T-helper 1 cell treated with Interleukin-12 subunit alpha and Interleukin-12 subunit beta and Interleukin-4 antibody, amounts not matched to agents 30 ng/mL and 1 ng/mL, for 36 hours (primary cell): ENCODE measurements around the gene GAN. TPM values are rescaled to one million over a fixed set of nuclear protein-coding genes. Genes with fewer than 3 reads are reported as not detected.
"Not testable (repeated sequence)": the region's sequence is repeated elsewhere in the genome, so short reads cannot be mapped to it uniquely, and the experiment has no call there.

Experiments used
- intact Hi-C: fragments of 100-400 bp; cut with micrococcal nuclease; formaldehyde crosslinking; loops from one replicate; pipeline ENCODE4 v1.15.1; 2024
- total RNA-seq: library from RNA; stranded (reverse); gene quantifications from 2 replicates; pipeline ENCODE4 v1.2.3, GENCODE V29; 2022

GAN gene
- total RNA-seq, 1 donor from 2014 or later = 8.7 TPM

GRCh38 chr16:81307770-81308169 is 7.0 kb upstream of the GAN start:
- intact Hi-C loops = no loop called here

DNA sequence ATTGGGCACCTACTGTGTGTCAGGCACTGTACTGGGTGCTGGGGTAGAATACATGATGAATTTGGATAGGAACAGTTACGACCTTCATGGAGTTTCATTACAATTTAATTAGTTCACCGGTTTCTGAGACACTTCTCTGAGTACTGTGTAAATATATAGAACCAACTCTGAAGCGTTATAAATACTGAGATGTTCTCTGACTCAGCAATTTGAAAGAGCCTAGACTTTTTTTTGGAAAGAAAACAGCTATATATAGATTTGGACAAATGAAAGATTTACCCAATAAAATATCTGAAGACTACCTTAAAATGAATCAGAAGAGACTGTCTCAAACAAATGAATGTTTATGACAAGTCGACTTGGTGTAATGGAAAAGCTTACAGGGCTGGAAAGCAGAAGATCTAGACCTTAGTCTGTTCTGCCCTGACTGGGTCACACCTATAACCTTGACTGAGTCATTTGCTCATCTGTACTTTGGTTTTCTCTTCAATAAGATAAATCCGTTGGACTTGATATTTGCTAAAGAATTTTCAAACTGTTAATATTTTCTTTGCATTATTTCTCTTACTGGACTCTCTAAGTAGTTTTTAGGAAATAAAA is 4.6 kb upstream of the GAN start:
- intact Hi-C loops = loop anchor here (10.0 kb wide), 3 partner anchors 705 to 1345 kb away; partner anchors contain the start of gene SDR42E1

GRCh38 chr16:81311762-81312161 is 3.0 kb upstream of the GAN start:
- intact Hi-C loops = loop anchor here (10.0 kb wide), 3 partner anchors 703 to 1343 kb away; partner anchors contain the start of gene SDR42E1

GRCh38 chr16:81313701-81314602 is 810 bp upstream of the GAN start:
- intact Hi-C loops = loop anchor here (1.0 to 10.0 kb wide), 17 partner anchors 53 to 1341 kb away; partner anchors contain the start of genes ATMIN, C16orf46, CENPN and GCSH

DNA sequence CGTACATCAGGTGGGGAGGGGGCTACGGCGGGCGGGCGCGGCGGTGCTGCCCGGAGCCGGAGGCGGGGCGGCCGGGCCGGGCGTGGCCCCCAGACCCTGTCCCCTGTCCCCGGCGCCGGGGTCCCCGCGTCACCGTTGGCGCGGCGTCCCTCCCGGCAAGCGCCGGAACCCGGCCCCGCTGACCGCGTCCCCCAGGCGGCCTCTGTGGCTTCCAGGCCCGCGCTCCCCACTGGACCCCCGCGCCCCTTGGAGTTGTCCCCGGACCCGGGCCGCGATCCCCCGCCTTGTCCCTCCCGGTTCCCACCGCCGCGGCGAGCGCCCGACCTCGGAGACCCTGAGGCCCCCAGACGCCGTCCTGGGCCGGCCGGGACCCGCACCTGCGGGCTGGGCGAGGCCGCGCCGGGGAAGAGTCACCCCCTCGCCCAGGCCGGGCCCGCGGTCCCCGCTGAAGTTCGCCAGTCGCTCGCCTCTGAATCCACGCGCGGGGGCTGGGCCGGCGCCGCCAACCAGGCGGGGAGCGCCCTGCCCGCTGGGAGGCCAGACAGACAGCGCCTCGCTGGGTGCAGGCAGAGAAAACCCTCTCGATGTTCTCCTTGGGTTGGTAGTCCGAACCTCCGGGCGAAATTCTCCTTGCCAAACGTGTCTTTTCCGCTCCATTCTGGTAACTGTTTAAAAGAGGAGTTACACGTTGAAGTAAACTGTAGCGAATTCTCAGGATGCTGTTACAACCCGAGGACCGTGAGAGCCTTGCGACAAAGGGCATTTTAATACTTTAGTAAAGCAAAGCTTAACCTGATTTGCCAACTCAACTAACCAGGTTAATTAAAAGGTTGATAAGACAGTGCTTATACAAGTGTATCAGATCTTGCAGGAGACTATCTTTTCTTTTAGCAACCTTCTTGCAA is 761 bp downstream of the GAN start:
- intact Hi-C loops = loop anchor here (1.0 to 10.0 kb wide), 8 partner anchors 111 to 1339 kb away; partner anchors contain the start of gene SDR42E1

- intact Hi-C loops = loop anchor here (10.0 kb wide), 3 partner anchors 699 to 1339 kb away; partner anchors contain the start of gene SDR42E1
These were observed 1.4 kb downstream of the GAN start for GRCh38 chr16:81316176-81316496.

GRCh38 chr16:81318711-81319110 is 3.9 kb downstream of the GAN start:
- intact Hi-C loops = loop anchor here (10.0 kb wide), 3 partner anchors 696 to 1336 kb away; partner anchors contain the start of gene SDR42E1

GRCh38 chr16:81319221-81319912 is 4.6 kb downstream of the GAN start:
- intact Hi-C loops = loop anchor here (10.0 kb wide), 3 partner anchors 695 to 1335 kb away; partner anchors contain the start of gene SDR42E1

DNA sequence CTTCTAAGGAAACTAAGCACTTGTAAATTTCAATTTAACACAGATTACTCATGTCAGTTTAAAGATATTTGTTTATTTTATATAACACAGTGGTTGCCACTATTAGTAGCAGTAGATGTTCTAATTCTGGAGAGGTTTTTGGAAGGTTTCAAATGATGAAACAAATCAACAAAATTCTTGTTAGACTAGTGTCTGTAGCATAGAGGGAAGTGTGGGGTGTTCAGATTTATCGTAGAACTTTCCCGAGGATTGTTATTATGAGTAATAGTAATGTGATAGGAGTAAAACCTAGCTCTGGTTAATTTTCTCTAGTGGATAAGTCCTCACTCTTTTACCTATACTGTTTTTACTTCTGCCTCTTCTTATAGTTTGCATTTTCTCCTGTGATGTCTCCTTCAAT is 6.3 kb downstream of the GAN start:
- intact Hi-C loops = no loop called here

DNA sequence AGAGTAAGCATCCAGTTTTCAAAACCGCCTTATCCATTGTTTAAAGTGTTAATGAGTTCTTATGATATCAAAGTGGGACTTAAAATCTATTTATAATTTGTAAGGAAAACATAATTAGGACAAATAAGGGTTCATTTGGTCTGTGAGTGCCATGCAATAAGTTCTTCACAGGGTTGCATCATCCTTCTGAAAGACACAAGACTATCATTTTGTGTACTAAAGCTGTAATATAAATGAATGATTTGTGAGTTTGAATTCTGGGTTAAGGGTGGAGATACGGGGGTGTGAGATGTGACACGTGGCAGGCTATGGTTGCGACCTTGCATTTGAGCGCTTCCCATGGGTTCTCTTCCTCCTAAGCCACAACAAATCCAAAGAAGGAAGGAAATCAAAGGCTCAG is 6.8 kb downstream of the GAN start:
- intact Hi-C loops = no loop called here

GRCh38 chr16:81324808-81325207 is 10.0 kb downstream of the GAN start:
- intact Hi-C loops = no loop called here

GRCh38 chr16:81327011-81327410 is 12.2 kb downstream of the GAN start:
- intact Hi-C loops = no loop called here

GRCh38 chr16:81327447-81328196 is 12.9 kb downstream of the GAN start:
- intact Hi-C loops = no loop called here

- intact Hi-C loops = no loop called here
These were observed 15.2 kb downstream of the GAN start for GRCh38 chr16:81329947-81330346.

GRCh38 chr16:81333356-81333755 is 18.6 kb downstream of the GAN start:
- intact Hi-C loops = no loop called here

GRCh38 chr16:81335669-81336068 is 20.9 kb downstream of the GAN start:
- intact Hi-C loops = no loop called here

GRCh38 chr16:81337097-81337496 is 22.3 kb downstream of the GAN start:
- intact Hi-C loops = no loop called here

- intact Hi-C loops = not testable (repeated sequence)
These were observed 30.4 kb downstream of the GAN start for GRCh38 chr16:81345172-81345571.

DNA sequence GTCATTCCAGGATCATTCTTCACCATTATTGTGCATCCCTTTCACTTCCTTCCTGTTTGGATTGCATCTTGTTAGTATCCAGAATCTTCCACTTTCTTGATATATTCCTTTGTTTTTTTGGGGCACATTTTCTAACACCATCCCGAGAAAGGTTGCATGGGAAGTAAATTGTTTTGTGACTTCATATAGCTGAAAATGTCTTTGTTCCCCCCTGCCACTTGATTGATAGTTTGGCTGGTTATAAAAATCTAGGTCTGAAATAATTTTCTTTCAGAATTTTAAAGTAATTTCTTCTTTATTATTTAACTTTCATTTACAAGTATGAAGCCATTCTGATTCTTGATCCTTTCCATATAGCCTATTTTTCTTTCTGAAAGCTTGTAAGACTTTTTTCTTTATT is 32.7 kb downstream of the GAN start:
- intact Hi-C loops = no loop called here
